GM15510 (cell line): ENCODE data around the gene DAAM1.

Source experiments
- POLR2A ChIP-seq: IDR thresholded peaks from 3 replicates; pipeline ENCODE4 v1.6.1; 2011; ENCODE audit warnings: borderline replicate concordance; ENCODE audit not compliant: insufficient read length; ENCODE audit errors: extremely low read depth

The DAAM1 gene

GRCh38 chr14:59356767-59357166 is 168.3 kb downstream of the DAAM1 start:
- no peak for TF ChIP-seq POLR2A

GRCh38 chr14:59358102-59358501 is 169.6 kb downstream of the DAAM1 start:
- no peak for TF ChIP-seq POLR2A

- no peak for TF ChIP-seq POLR2A
Measured at GRCh38 chr14:59358784-59359183, 170.3 kb downstream of the DAAM1 start.

- TF ChIP-seq POLR2A: no peak
Measured at GRCh38 chr14:59359431-59360124, 171.1 kb downstream of the DAAM1 start.

GRCh38 chr14:59360233-59360632 is 171.8 kb downstream of the DAAM1 start:
- no peak for TF ChIP-seq POLR2A

- TF ChIP-seq POLR2A: no peak
Measured at GRCh38 chr14:59360923-59361794, 172.7 kb downstream of the DAAM1 start.

GRCh38 chr14:59362513-59362912 is 174.0 kb downstream of the DAAM1 start:
- no peak for TF ChIP-seq POLR2A

GRCh38 chr14:59363531-59364226 is 175.2 kb downstream of the DAAM1 start:
- no peak for TF ChIP-seq POLR2A

- no peak for TF ChIP-seq POLR2A
Measured at GRCh38 chr14:59370158-59370742, 181.8 kb downstream of the DAAM1 start.

- TF ChIP-seq POLR2A: no peak
Measured at GRCh38 chr14:59371771-59372170, 183.3 kb downstream of the DAAM1 start.

- TF ChIP-seq POLR2A: no peak
Measured at GRCh38 chr14:59374048-59374447, 185.6 kb downstream of the DAAM1 start.

- no peak for TF ChIP-seq POLR2A
Measured at GRCh38 chr14:59376686-59377085, 188.2 kb downstream of the DAAM1 start.

- no peak for TF ChIP-seq POLR2A
Measured at GRCh38 chr14:59377491-59377890, 189.0 kb downstream of the DAAM1 start.

GRCh38 chr14:59377991-59378601 is 189.6 kb downstream of the DAAM1 start:
- no peak for TF ChIP-seq POLR2A
